Activated CD4-positive, alpha-beta T cell treated with anti-CD3 and anti-CD28 coated beads, Interleukin-2, amount 10 ng/mL, durations not matched to agents 24 days and 14 days (primary cell): ENCODE results near the gene SLC25A11. TPM values are rescaled to one million over a fixed set of nuclear protein-coding genes. Genes with fewer than 3 reads are reported as not detected.
A peak's percentile ranks its signal among the peaks of the same experiment; 100 is the strongest.

Source experiments
- DNase-seq: peaks from one replicate; pipeline ENCODE4 v3.0.0; 2022
- H3K27ac Mint-ChIP-seq: one replicate; pipeline ENCODE4 v1.8.0; 2022; ENCODE audit warnings: mild to moderate bottlenecking, mixed read lengths
- H3K27me3 Mint-ChIP-seq: one replicate; pipeline ENCODE4 v1.8.0; 2022; ENCODE audit warnings: mixed read lengths
- H3K36me3 Mint-ChIP-seq: one replicate; pipeline ENCODE4 v1.8.0; 2022; ENCODE audit warnings: low read depth, mild to moderate bottlenecking, mixed read lengths
- H3K4me1 Mint-ChIP-seq: one replicate; pipeline ENCODE4 v1.8.0; 2021; ENCODE audit warnings: mixed read lengths
- H3K4me3 Mint-ChIP-seq: one replicate; pipeline ENCODE4 v1.8.0; 2022; ENCODE audit warnings: mild to moderate bottlenecking, moderate library complexity, mixed read lengths
- H3K9me3 Mint-ChIP-seq: one replicate; pipeline ENCODE4 v1.8.0; 2021; ENCODE audit warnings: mixed read lengths
- intact Hi-C: fragments of 100-400 bp; cut with micrococcal nuclease; formaldehyde crosslinking; loops from one replicate; pipeline ENCODE4 v1.15.1; 2023
- total RNA-seq: library from RNA; stranded (reverse); gene quantifications from 2 replicates; pipeline ENCODE4 v1.2.3, GENCODE V29; 2022

Gene SLC25A11
- total RNA-seq, 1 donor from 2014 or later = 104 TPM

DNA sequence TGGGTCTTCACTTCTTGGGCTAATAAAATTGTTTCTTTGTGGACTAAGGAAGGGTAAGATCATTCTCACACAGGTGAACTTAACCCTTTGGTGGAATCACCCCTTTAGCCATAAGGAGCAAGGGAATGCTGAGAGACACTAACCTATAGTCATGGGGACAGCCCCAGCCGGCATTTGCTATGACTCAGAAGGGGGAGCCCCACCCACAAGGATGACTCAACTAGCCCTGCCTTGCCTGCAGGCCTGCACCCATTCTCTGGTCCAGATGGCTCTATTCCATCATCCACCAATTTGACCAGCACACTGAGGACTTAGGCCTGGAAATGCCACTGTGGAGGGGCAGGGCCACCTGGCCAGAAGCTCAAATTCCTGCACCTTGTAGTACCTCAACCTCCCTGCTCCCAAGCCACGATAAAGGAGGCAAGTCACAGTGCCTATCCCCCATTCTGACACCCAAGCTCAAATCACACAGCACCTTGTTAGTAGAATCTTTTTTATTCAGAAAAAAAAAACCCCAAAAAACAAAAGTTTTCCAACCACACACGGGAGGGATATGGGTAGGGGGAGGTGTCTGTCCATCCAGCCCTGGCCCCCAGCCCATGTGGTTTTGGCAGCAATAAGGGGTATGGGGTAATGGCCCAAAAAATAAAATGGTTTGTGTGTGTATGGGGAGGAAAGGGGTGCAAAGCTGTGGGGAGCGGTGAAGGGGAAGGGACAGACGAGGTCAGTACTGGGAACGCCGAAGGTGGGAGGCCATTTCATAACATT, 5.5 kb upstream of the SLC25A11 start:
- Mint-ChIP-seq H3K4me1 (peaks cover 54% of the 10 kb centered on the region), H3K4me3 (peak overlapping the region; percentile 95), H3K27me3 (no peaks in the 10 kb centered on the region), H3K9me3 (no peaks in the 10 kb centered on the region), H3K27ac (peak overlapping the region; percentile 95), H3K36me3 (peaks cover 68% of the 10 kb centered on the region)
- intact Hi-C loops = loop anchor here (1.0 to 10.0 kb wide), 4 partner anchors 42 to 581 kb away; partner anchors contain the start of genes ARRB2, CAMTA2 and UBE2G1
- peak; percentile 94 for DNase-seq

DNA sequence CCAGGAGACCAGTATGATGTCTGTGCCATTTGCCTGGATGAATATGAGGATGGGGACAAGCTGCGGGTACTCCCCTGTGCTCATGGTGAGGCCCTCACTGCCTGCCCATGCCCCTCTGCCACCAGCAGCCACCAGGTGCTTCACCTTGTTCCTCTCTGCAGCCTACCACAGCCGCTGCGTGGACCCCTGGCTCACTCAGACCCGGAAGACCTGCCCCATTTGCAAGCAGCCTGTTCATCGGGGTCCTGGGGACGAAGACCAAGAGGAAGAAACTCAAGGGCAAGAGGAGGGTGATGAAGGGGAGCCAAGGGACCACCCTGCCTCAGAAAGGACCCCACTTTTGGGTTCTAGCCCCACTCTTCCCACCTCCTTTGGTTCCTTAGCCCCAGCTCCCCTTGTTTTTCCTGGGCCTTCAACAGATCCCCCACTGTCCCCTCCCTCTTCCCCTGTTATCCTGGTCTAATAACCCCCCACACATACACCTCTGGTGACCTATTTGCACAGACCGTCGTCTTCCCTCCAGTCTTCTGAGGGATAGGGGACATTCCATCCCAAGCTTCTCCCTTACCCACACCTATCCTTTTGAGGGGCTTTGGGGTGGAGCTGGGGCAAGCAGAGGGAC, 4.8 kb upstream of the SLC25A11 start:
- Mint-ChIP-seq H3K4me1 (peaks cover 52% of the 10 kb centered on the region), H3K27me3 (no peaks in the 10 kb centered on the region), H3K36me3 (peaks cover 72% of the 10 kb centered on the region), H3K9me3 (no peaks in the 10 kb centered on the region), H3K27ac (peak overlapping the region; percentile 95), H3K4me3 (peak overlapping the region; percentile 95)
- DNase-seq = peak; percentile 77
- intact Hi-C loops = loop anchor here (1.0 to 10.0 kb wide), 4 partner anchors 43 to 580 kb away; partner anchors contain the start of genes ARRB2, CAMTA2 and UBE2G1

DNA sequence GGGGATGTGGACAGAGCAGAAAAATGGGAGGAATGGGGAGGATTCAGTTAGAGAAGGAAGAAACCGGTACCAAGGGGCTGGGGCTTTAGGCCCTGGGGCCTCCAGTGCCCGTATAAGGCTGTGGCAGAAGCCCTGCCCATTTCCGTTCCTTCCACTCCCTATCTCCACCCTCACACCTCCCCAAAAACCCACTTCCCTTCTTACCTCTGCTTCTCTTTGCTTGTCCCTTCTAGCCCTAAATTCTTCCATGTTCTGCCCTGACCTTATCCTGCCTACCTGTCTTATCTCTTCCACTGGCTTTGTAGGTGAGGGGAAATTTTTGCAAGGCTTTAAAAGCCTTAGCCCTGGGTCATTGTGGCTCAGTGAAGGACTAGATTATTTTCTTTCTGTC, 4.3 kb upstream of the SLC25A11 start:
- peaks cover 74% of the 10 kb centered on the region for H3K36me3 Mint-ChIP-seq
- H3K4me1 Mint-ChIP-seq = peaks cover 52% of the 10 kb centered on the region
- H3K4me3 Mint-ChIP-seq = peak overlapping the region; percentile 95
- H3K27ac Mint-ChIP-seq = peak overlapping the region; percentile 95
- H3K27me3 Mint-ChIP-seq = no peaks in the 10 kb centered on the region
- intact Hi-C loops = loop anchor here (2.0 to 10.0 kb wide), 2 partner anchors 75 to 579 kb away; partner anchors contain the start of gene UBE2G1
- peak; percentile 90 for DNase-seq
- H3K9me3 Mint-ChIP-seq = no peaks in the 10 kb centered on the region

DNA sequence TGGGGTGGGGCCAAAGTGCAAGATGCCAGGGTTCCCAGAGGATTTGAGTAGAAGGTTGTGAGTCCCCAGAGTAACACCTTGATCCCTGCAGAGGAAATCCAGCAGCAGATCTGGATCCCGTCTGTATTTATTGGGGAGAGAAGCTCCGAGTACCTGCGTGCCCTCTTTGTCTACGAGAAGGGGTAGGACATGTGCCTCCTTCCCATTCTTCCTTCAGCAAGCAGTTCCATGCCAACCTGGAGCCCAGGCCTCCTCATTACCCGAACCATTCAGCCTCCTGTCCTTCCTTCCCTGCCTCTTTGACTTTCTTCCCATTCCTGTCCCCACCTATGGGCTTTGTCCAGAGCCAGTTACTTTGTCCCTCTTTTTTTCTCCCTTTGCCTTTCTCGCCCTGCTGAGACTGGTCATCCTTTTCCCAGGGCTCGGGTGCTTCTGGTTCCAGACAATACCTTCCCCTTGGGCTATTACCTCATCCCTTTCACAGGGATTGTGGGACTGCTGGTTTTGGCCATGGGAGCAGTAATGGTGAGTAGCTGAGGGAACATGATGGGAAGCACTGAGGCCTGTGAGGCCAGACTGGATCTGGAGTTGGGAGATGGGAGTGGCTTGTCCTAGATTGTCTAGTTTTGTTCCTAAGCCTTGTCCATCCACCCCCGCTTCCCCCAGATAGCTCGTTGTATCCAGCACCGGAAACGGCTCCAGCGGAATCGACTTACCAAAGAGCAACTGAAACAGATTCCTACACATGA, 3.1 kb upstream of the SLC25A11 start:
- H3K9me3 Mint-ChIP-seq = no peaks in the 10 kb centered on the region
- H3K27ac Mint-ChIP-seq = peak overlapping the region; percentile 92
- intact Hi-C loops = loop anchor here (10.0 kb wide), 1 partner anchor 578 kb away; the partner anchor contains the start of gene UBE2G1
- DNase-seq = no peak
- peaks cover 80% of the 10 kb centered on the region for H3K36me3 Mint-ChIP-seq
- peaks cover 60% of the 10 kb centered on the region for H3K4me1 Mint-ChIP-seq
- peak overlapping the region; percentile 95 for H3K4me3 Mint-ChIP-seq
- H3K27me3 Mint-ChIP-seq = no peaks in the 10 kb centered on the region

DNA sequence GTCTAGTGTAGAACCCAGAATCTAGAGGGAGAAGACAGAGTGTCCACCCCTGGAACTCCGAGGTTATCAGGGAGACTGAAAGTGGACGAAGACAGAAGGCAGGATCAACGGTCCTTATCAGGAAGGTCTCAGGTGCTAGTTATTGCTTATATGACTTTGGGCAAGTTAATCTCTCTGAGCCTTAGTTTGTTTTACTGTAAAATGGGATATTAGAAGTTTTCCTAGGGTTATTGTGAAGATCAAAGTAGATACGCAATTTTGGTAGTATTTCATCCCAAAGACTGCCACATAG, 1.4 kb upstream of the SLC25A11 start:
- intact Hi-C loops = loop anchor here (2.0 to 10.0 kb wide), 3 partner anchors 38 to 576 kb away; partner anchors contain the start of genes CHRNE, NUP88 and UBE2G1
- Mint-ChIP-seq H3K4me3 (peak overlapping the region; percentile 95), H3K9me3 (no peaks in the 10 kb centered on the region), H3K36me3 (peaks cover 79% of the 10 kb centered on the region), H3K4me1 (peaks cover 58% of the 10 kb centered on the region), H3K27me3 (no peaks in the 10 kb centered on the region), H3K27ac (peak overlapping the region; percentile 92)
- no peak for DNase-seq

DNA sequence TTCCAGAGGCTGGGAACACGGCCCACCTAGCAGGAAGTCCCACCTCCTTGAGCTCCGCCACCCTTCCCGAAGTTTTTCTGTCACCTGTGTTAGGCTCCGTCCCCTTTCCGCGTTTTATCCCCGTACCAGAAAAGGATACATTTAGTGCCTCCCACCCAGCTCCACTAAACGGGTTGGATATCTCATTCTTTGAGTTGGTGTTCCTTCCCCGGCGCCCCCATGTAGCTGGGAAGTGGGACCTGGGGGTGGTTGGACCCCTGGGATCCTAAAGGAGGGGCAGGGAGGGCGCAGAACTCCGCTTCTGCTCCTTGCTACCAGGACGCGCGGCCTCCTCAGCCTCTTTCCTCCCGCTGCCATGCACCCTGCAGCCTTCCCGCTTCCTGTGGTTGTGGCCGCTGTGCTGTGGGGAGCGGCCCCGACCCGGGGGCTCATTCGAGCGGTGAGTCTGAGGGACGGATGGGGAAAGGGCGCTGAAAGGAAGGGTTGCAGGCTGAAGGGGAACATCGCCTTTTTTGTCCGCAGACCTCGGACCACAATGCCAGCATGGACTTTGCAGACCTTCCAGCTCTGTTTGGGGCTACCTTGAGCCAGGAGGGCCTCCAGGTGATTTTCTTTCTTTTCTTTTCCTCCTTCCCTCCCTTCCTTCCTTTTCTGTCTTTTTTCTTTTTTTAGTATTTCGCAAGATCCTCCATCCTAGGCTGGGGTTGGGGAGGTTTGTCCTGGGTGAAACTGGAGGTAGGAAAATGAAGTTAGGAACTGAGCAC, 891 bp upstream of the SLC25A11 start:
- Mint-ChIP-seq H3K36me3 (peaks cover 78% of the 10 kb centered on the region), H3K4me1 (peaks cover 60% of the 10 kb centered on the region), H3K27ac (peak overlapping the region; percentile 92), H3K27me3 (no peaks in the 10 kb centered on the region), H3K4me3 (peak overlapping the region; percentile 95), H3K9me3 (no peaks in the 10 kb centered on the region)
- peak; percentile 86 for DNase-seq
- intact Hi-C loops = loop anchor here (1.0 to 10.0 kb wide), 4 partner anchors 8 to 576 kb away; partner anchors contain the start of genes CHRNE, NUP88, PFN1 and UBE2G1

DNA sequence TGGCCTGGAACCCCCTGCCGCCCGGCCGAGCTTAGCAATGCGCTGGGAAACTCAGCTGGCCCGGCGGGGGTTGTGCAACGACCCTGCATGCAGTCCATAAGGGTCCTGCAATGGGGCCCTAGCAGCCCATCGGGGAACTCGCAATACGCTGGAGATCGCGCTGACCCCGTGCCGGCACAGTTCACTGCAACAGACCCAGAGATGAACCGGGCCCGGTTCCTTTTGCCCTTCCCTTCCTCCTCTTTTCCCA, 375 bp downstream of the SLC25A11 start:
- Mint-ChIP-seq H3K4me1 (peaks cover 49% of the 10 kb centered on the region), H3K27ac (peak overlapping the region; percentile 92), H3K27me3 (no peaks in the 10 kb centered on the region), H3K36me3 (peaks cover 67% of the 10 kb centered on the region), H3K9me3 (no peaks in the 10 kb centered on the region), H3K4me3 (peak overlapping the region; percentile 95)
- DNase-seq = no peak
- intact Hi-C loops = no loop called here

DNA sequence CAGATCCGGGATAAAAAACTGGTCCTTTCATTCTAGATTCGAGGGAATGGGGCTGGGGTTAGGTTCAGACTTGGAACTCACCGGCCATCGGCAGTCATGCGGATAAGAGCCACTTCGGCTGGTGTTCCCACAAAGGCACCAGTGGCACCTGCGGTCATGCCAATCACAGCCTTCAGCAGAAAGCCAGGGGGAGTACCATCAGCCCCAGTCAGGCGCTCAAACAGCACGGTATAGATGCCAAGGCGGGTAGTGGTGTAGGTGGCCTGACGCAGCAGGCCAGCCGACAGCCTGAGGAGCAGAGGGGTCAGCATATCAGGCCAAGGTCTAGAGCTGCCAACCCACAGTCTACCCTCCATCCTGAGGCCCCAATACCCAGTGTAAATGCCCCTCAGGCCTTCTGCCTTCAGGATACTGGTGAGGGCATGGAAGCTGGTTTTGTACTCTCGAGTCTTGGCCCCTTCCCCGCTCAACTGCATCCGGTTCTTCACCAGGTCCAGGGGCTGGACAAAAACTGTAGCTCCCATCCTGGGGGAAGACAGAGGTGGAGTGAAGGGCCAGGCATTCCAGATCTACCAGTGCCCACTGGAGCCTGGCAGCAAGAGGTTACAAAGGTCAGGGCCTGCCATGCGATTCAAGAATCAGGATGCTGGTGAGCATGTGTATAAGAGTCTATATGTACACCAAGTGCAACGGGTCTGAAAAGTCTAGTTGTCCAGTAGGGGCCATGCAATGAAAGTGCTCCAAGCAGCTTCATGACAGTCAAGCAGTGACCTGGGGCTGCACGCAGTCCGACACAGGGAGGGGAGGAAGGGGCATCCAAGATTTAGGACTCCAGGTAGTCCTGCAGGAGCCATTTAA, 929 bp downstream of the SLC25A11 start:
- Mint-ChIP-seq H3K4me1 (peaks cover 49% of the 10 kb centered on the region), H3K9me3 (no peaks in the 10 kb centered on the region), H3K27ac (peak overlapping the region; percentile 92), H3K36me3 (peaks cover 62% of the 10 kb centered on the region), H3K27me3 (no peaks in the 10 kb centered on the region), H3K4me3 (peak overlapping the region; percentile 95)
- intact Hi-C loops = no loop called here
- DNase-seq = no peak

DNA sequence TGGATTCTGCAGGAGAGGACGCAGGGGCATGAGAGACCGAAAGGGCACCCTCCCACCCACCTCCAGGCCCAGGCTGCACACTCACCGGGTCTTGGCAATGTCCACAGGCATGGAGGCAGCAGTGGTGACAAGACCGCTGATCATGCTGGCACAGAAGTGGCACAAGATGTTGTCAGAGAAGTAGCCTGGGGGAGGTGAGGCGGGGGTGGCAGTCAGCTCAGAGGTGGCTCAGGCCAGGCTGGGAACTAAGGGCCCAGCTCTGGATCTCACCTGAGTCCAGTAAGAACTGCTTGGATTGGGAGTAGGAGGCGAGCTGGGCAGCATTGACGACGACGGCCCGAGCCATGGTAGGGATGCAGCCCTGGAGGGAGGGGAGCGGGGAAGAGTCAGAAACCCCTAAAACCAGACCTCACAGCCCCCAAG, 1.8 kb downstream of the SLC25A11 start:
- peak overlapping the region; percentile 95 for H3K4me3 Mint-ChIP-seq
- no peaks in the 10 kb centered on the region for H3K27me3 Mint-ChIP-seq
- DNase-seq = no peak
- H3K27ac Mint-ChIP-seq = no peak overlapping the region
- H3K9me3 Mint-ChIP-seq = no peaks in the 10 kb centered on the region
- intact Hi-C loops = no loop called here
- peaks cover 45% of the 10 kb centered on the region for H3K4me1 Mint-ChIP-seq
- H3K36me3 Mint-ChIP-seq = peaks cover 59% of the 10 kb centered on the region

DNA sequence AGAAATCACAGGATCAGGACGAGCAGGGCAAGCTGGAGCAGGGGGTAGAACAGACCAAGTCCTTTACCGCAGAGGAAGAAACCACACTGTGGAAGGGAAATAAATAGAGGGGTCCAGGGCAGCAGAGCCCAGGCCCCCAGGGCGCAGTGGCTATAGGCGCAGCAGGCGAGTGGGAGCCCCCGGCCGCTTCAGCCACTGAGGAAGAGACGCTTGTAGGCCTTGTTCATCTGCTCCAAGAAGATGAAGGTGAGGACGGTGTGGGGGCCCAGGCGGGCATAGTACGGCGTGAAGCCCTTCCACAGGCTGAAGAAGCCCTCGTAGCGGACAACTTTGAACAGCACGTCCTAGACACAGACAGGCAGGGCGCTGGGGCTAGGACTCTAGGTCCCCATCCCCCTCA, 2.3 kb downstream of the SLC25A11 start:
- H3K4me3 Mint-ChIP-seq = peak overlapping the region; percentile 95
- intact Hi-C loops = no loop called here
- H3K4me1 Mint-ChIP-seq = peaks cover 41% of the 10 kb centered on the region
- H3K27me3 Mint-ChIP-seq = no peaks in the 10 kb centered on the region
- peaks cover 56% of the 10 kb centered on the region for H3K36me3 Mint-ChIP-seq
- no peak overlapping the region for H3K27ac Mint-ChIP-seq
- no peak for DNase-seq
- no peaks in the 10 kb centered on the region for H3K9me3 Mint-ChIP-seq

DNA sequence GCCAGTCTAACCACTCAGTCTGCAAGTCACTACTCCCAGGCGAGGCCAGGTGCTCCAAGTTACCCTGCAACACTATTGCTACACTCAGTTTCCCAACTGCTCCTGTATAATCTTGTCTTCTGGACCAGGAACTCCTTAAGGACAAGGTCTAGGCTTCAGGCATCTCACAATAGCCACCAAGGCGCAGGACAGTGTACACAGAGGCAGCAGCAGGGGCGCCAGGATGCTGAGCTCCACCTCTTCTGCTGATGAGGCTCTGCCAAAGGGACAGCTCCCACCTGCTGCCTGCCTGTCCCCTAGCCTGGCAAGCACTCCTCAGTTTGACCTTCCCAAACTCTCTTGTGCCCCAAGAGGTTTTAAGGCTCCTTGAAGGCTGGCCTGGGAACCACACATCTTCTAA, 3.4 kb downstream of the SLC25A11 start:
- Mint-ChIP-seq H3K27ac (peak overlapping the region; percentile 49), H3K9me3 (no peaks in the 10 kb centered on the region), H3K4me1 (peaks cover 35% of the 10 kb centered on the region), H3K27me3 (no peaks in the 10 kb centered on the region), H3K36me3 (peaks cover 48% of the 10 kb centered on the region), H3K4me3 (no peak overlapping the region)
- intact Hi-C loops = no loop called here
- no peak for DNase-seq

DNA sequence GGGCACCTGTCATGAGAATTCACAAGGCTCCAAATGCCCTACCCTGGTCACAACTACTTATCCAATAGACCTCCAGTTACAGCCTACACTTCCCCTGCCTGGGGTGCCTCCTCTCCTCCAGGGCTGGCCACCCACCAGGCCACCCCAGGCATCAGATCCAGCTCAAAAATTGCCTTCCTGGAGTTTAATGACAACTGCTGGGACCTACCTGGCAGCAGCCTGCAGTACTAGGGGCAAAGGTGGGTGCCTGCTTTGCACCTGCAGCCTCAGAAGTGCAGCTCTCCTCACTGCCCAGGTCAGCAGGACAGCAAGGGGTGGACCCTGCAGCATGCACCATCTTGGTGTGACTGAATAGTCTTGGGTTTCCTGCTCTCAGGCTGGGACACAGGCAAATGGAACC, 4.2 kb downstream of the SLC25A11 start:
- H3K27me3 Mint-ChIP-seq = no peaks in the 10 kb centered on the region
- intact Hi-C loops = no loop called here
- no peak overlapping the region for H3K4me3 Mint-ChIP-seq
- H3K9me3 Mint-ChIP-seq = no peaks in the 10 kb centered on the region
- H3K4me1 Mint-ChIP-seq = peaks cover 31% of the 10 kb centered on the region
- H3K36me3 Mint-ChIP-seq = peaks cover 49% of the 10 kb centered on the region
- no peak for DNase-seq
- no peak overlapping the region for H3K27ac Mint-ChIP-seq
